Measurements from ENCODE around the gene MLPH.

MLPH gene

DNA sequence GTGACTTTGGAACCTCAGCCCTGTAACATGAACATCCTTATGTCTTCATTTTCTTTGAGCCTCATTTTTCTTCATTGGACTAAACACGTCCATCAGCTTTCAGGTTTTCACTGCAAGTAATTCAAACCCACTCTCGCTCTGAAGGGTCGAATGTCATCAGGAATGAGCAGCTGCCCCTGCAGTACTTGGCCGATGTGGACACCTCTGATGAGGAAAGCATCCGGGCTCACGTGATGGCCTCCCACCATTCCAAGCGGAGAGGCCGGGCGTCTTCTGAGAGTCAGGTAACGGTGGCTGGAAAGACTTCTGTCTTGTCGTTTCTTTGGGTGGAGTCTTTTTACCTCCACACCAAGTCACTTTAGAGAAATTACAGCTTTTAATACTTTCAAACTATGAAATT, 40.2 kb downstream of the MLPH start:
- no peak for DNase-seq

DNA sequence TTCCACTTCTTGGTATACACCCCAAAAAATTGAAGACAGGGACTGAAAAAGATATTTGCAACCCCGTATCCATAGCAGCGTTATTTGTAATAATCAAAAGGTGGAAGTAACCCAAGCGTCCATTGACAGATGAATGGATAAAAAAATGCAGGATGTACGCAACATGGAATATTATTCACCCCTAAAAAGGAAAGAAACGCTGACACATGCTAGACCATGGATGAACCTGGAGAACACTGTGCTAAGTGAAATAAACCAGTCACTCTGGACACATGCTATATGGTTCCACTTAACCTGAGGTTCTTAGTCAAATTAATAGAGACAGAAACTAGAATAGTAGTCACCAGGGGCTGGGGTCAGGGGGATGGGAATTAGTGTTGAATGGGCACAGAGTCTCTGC, 40.7 kb downstream of the MLPH start:
- no peak for DNase-seq

DNA sequence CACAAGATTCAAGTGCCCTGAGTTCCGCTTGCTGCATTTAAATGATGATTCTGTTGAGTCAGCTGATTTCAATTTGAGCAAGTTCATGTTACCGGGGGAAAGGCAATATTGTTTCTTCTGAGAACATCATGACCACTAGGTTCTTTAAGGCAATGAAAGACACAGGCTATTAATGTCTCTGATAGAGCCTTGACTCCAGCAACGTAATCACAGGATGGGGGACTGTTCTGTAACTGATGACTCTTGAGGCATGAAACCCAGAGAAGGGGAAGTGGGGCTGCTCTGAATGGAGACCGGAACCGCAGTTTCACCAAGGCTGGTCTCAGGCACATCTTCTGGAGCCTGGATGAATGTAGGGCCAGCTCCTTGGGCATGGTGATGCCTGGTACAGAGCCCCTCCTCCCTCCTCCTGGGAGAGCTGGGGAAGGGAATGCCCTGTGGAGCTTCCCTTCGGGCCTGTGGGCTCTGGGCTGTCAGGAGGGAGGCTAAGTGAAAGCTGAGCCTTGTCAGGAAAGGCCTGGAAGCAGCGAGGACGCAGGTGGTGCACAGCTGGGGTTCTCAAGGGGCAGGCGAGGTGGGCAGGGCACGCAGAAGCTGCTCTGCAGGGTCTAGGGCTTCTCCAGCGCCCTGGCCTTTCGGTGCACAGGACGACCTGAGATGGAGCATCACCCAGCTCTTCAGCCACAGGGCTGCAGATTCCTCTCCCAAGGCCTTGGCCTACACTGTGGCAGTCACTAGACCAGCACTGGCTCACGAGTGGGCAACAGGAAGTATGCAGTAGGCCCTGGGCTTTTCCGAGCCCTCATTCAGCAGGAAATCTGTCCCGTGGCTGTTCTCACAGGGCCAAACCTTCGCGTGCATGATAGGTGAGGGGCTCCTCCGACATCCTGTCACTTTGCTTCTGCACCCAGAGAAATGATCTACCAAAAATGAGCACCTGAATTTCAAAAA, 42.7 kb downstream of the MLPH start:
- no peak for DNase-seq

DNA sequence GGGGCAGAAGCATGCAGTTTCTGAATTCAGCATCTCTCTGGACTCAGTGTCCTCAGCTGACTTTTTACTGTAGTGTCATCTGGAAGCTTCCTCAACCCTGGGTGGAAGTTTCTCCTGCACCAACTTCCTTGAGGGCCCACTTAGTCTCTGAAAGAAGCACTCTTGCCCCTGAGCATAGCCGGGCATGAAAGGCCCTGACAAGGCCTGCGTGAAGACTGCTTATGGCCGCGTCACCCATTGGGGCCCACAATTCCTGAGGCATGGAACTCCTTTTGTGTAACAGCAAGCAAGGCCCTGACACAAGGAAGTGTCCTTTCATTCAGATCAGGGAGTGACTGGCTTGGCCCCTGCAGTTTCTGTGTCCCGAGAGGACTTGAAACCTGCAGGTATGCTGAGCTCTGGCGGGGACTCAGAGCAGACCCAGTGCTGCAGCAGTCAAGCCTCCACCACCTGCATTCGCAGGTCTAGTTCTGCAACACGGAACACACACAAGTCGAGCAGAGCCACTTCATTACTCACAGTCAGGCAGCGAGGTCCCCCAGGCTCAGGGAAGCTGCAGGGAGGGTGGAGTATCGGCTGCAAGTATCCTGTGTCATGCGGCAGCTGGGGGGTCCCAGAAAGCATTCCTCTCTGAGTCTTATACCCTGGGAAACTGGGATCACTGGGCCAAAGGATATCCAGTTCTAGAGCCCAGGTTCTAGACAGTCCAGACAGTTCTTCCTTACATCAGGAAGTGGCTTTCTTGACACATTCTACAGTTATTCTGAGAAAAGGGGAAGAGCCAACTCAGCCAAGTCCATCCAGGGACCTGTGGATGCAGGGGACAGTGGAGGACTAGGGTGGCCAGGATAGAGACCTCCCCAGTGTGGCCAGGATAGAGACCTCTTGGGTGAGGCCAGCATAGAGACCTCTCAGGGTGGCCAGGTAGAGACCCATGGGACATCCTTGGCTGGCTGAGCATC, 43.7 kb downstream of the MLPH start:
- DNase-seq: no peak

DNA sequence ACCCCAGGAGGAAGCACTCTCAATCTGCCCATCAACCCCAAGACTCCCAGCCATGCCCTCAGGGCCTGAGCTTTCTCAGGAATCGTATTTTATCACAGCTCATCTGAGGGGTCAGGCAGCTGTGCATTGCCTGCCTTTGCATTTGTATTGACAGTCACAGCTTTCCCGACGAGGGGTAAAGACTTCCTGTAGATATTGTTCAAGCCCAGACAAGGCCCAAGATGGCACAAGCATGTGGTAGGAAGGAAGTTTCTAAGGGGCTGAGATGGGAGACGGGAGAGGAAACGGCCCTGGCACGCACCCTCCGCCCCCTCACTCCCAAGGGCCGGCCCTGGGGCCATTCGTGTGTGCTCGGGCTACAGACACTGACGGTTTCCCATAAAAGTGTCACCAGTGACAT, 45.1 kb downstream of the MLPH start:
- no peak for DNase-seq

DNA sequence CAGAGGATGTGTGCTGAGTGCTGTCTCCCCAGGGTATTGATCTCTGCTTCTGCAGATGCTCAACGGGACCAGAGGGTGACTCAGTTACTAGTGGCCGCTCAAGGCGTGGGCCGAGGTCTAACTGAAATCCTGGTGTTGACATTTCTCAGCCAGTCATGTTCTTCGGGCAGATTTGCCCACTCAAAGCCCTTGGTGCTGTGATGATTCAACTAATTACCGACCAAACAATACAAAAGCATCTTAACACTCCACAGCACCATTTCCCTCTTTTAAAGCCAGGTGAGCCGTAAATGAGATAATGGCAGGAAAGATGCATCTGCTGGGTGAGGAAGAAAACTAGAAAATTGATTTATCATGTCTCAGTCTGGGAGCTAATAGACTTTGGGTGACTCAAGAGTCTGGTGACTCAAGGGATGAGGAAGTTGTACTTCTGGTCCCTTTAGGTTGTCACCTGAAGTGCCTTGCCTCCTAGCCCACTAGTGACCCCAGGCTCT, 46.7 kb downstream of the MLPH start:
- DNase-seq: no peak

DNA sequence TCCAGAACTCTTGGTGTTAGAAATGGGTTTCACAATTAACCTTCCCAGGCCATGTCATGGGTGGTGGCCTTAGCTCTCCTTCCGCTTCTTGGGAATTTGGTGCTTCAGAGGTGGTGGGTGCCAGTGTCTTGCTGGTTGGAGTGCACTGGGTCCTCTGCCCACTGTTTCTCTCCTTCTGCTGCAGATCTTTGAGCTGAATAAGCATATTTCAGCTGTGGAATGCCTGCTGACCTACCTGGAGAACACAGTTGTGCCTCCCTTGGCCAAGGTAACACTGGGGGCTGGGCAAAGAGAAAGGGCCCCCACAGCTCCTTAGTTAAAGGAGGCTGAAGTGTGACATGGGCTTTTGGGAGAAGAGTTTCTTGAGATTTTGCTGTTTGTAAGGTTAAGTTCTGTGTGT, 47.3 kb downstream of the MLPH start:
- DNase-seq: no peak

DNA sequence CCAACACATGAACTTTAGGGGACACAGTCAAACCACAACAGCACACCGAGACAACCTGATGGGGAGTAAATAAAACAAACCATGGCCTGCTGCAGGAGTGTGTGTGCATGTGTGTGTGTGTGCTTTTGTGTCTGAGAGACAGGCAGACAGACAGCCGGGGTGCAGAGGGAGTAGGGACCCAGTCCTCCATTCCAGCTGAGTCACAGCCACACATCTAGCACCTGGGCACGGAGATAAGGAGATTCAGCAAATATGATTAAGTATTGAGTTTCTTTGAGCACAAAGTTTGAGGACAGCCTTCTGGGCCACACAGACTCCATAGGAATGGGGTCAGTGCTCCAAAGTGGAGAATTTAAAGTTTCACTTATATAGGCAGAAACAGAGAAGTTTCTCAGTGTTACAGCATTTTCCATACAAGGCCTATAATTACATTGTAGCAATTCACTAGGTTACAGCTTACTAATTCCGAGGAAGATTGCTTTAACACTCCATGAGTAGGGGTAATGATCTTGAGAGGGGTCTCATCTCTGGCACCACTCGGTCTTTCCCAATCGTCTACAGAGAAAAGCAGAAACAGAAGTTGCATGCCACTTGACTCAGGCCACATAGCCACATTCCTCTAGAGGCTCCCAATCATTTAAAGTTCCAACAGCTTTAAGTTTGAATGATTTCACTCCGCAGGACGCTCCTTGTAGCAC, 48.5 kb downstream of the MLPH start:
- no peak for DNase-seq

DNA sequence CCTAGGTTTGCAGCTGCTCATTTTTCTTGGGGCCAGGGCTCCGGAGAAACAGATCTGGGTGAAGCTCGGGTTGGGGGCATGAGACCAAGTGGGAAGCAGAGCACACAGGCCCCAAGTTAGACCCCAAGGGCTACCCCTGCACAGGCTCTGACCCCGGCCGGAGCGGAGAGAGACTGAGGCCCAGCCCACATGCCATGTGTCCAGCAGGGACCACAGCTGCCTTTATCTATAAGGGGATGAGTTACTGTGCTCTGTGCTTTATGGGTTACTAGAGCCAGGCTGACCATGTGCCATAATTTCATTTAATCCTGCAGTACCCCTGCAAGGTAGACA, 49.0 kb downstream of the MLPH start:
- no peak for DNase-seq

DNA sequence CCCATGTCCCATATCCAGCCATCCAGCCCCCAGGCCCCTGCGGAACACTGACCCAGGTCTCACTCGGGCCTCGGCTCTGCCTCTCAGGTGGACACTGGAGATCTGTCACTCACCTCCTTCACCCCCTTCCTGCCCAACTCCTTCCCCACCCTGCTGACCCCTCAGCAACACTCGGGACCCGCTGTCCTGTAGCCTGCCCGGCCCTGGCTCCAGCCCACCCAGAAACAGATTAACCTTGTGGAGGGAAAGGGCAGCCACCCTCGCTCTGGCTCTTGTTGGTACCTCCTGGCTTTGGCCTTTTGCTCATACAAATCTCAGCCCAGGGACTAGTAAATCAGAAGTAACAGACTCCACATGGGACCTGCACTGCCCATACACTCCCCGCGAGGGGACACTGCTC, 49.6 kb downstream of the MLPH start:
- DNase-seq: no peak

DNA sequence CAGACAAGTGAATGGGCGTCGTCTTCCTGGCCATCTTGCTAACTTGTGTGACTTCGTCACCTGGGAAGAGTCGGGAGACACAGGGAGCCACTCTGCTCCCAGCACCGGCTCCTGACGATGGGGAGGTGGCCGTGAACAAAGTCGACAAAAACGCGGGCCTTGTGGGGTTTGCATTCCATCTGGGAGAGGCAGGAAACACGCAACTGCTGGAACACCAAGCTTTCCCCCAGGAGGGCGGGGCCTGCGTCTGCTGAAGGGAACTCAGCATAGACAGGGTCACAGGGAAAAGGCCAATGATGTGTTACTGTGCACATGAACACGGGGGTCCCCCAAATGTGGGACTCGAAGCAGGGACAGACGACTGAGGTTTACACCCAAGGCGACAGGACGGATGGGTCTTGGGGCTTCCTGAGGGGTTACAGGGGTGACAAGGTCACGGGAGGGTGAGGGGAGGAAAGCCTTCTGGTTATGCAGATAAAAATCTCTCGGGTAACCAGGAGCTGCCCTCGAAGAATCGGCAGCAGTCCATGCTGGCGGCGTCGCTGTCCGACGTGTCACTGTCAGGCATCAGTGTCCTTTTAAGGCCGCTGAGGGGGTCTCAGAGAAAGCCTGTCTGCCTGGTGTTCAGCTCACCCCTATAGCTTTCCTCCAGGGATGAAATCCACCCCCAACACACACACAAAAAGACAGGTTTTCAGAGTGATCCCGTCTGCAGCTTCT, 51.1 kb downstream of the MLPH start:
- no peak for DNase-seq

DNA sequence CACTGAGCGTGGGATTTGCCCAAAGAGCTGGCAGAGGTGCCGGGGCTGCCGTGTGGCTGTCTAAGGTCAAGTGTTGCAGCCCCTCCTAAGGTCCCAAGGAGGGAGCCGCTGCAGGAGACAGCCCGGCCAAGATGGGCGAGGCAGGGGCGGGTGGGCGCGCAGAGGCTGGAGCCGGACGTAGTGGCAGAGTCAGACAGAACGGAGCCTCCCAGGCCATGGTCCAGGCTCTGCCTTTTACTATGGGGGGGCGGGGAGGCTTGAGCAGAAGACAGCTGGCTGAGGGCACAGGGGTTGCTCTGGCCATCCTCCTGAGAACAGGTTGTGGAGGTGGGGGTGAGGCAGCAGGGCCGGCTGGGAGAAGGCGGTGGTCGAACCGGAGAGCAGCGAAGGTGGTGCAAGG, 51.9 kb downstream of the MLPH start:
- no peak for DNase-seq

DNA sequence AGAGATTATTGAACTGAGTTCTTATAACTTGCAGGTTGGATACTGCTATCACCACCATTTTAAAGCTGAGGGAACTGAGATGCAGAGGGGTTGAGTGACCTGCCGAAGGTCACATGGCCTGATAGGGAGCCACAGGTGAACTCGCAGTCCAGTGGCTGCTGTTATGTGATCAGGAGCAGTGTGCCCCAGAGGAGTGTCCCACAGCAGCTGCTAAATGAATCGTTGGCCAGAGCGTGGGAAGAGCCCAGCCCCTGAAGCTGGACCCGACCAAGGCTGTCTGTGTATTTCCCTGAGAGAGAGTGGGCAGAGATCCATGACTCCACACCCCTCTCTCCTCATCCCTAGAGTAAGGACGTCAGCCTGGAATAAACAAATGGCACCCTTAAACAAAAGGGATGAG, 52.6 kb downstream of the MLPH start:
- no peak for DNase-seq

DNA sequence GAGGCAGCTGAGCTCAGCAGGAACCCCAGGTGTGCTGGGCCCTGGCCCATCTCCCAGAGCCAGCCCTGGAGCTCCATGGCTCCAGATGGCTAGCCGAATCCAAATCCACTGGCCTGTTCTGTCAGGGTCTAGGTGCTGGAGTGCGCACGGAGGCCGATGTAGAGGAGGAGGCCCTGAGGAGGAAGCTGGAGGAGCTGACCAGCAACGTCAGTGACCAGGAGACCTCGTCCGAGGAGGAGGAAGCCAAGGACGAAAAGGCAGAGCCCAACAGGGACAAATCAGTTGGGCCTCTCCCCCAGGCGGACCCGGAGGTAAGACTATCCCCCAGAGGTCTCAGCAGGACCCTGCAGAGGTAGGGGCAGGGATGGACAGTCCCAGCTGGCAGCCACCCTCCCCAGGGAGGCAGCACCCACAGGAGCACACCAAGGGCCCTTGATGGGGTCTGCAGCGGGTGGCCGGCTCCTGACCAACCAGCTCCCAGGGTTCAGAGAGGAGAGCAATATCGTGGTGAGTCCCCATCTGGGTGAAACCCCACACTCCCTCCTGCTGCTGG, 53.2 kb downstream of the MLPH start:
- no peak for DNase-seq

DNA sequence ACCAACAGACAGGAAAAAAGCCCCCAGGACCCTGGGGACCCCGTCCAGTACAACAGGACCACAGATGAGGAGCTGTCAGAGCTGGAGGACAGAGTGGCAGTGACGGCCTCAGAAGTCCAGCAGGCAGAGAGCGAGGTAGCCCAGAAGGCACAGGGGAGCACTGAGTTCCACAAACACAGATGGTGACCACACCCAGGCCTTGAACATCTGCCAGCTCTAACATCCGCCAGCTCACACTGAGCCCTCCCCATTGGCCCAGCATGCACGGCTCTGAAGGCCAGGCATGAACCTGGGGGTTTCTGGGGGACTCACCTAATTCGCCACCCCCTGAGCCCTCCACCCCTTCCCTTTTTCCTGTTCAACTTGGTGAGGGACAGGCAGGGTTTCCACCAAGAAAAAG, 53.8 kb downstream of the MLPH start:
- DNase-seq: no peak

DNA sequence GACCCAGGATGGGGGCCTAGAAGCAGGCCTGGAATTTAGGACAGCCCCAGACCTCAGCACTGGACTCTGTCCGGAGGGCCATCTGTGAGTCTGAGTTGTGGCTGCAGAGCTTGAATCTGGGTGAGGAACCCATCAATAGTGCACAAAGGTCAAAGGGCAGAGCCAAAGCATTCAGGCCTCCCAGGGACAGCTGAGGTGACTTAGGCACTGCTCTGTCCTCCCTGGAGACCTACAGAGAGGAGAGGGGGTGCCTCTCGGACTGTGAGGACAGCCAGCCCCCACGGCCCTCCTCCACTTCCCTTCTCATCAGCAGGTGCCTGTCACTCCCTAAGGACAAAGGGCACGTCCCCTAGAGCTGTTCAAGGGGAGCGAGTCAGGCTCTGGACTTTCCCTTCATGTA, 54.2 kb downstream of the MLPH start:
- DNase-seq: no peak

DNA sequence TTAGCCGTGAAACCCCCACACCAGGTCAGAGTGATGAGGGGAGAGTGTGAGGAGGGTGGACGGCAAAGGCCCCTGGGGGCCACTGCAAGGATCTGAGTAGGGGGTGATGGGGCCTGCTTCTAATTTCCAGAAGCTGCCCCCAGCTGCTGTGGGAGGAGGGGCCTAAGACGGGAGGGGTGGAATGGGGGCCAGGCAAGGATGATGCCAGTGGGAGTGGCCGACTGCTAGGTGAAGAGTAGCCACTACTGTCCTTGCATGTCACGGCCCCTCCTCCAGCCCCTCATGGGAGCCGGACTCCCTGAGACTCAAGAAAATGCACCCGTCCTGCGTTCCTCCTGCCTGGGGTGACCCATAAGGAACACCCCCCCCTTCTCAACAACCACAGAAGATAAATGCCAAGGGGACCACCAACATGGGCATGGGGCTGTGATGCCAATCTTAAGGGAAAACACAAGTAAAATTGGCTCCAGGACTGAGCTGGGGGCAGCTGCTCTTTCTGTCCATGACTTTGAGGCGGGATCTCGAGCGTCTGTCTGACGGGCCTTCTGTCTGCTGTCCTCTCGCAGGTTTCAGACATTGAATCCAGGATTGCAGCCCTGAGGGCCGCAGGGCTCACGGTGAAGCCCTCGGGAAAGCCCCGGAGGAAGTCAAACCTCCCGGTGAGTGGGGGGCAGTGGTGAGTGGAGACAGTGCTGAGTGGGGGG, 55.1 kb downstream of the MLPH start:
- DNase-seq: no peak

DNA sequence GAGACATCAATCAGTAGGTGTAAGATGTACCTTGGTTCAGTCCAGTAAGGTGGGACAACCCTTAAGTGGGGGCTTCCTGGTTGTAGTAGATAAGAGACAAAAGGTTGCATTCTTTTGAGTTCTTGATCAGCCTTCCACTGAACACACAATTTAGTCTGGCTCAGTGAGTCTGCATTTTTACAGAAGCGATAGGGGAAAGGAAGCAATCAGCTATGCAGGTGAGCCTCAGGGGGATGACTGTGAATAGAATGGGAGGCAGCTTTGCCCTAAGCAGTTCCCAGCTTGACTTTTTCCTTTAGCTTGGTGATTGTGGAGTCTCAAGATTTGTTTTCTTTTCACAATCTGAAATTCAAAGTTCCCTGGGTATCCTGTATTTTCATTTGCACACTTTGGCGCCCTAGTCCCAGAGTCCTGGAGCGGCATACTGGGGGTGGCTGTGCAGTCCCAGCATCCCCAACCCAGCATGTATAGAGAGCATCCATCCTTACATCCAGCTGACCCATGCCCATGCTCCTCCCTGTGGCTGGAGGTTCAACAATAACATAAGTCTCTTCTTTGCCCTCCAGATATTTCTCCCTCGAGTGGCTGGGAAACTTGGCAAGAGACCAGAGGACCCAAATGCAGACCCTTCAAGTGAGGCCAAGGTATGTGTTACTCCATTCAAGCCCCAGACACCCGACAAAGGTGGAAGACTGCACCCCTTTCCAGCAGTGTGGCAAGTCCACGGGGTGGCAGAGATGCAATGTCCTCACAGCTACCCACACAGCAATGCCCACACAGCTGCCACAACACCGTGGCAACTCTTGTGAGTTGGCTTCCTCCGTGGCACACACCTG, 59.2 kb downstream of the MLPH start:
- DNase-seq: no peak

DNA sequence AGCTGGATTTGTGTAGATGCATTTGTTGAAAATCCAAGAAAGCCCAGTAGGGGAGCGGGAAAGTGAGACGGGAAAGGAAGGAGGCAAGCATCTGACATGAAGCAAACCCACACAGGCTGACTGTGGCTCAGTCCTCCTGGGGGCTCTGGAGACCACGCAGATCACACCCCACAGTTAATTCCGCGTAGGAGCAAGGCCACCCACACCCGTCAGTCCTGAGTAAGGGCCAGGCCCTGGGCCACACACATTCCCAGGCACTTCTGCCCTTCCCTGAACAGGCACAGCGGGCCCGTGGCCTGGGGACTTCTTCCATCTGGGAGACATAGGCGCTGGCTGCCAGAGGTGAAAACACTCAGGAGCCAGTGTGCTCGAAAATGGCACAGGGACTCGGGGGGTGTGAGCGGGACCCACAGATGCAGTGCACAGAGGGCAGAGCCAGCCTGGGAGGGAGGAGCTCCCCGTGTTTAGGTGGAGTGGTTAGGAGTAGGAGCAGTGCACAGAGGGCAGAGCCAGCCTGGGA, 59.9 kb downstream of the MLPH start:
- no peak for DNase-seq

DNA sequence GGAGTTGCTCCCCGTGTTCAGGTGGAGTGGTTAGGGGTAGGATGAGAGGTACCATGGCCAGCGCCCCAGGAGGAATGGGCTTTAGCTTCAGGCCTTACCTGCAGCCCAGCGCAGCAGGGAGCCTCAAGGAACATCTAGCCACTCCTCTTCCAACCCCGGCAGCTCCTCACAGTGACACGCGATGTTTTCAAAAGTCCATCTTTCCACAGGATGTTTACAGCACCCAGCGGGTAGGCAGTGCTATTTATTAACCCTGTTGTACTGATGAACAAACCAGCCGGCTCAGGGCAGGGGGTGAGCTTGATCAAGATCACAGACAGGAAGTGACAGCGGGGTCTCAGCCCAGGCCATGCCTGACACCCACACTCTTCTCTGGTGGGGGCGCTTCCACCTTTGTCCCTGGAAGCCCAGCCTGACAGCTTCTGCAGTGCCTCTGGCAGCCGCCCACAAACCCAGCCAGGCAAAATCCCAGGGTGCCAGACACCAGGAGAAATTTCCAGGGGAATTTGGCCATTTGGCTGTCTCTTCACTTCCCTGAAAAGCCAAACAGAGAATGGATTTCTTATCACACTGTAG, 60.9 kb downstream of the MLPH start:
- no peak for DNase-seq

All from activated gamma-delta T cell treated with Interleukin-2 at 50 U/mL for 16 hours (primary cell).